GM19193 (cell line): ENCODE results near the gene PAGE5.

ENCODE experiments used
- POLR2A ChIP-seq: IDR thresholded peaks from 4 replicates; pipeline ENCODE4 v1.6.1; 2011; ENCODE audit not compliant: insufficient read depth, insufficient read length; ENCODE audit errors: extremely low read depth

PAGE5 gene, protein sequence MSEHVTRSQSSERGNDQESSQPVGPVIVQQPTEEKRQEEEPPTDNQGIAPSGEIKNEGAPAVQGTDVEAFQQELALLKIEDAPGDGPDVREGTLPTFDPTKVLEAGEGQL

DNA sequence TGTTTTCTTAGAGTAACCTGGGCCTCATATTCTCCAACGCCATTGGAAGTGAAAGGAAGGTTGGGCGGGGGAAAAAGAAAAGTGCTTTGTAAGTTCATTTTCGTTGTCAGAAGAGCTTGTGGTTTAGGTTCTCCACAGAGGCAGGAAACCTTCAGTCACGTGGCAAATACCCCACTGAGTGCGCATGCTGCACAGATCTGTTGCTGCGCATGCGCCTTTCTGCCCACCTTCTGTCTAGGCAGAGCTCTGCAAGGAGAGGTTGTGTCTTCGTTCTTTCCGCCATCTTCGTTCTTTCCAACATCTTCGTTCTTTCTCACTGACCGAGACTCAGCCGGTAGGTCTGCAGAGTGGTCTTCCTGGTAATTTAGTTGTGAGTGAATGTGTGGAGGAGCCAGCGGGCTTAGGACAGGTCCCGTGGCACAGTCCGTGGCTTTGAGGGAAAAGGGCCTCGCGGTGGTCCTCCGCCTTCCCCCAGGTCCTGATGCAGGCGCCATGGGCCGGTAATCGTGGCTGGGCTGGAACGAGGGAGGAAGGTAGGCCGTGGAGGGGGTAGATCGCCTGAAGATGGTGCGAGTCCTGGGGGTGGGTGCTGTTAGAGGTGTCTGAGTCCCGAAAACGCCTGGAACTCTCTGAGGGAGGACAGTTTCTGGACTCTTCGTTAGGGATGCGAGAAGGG, at the start of gene PAGE5:
Gene PAGE5, plus strand, starts transcription at position 228 of the 676 bp plus-strand sequence. CDS start 1,037 bp downstream, outside the sequence.
- no peak for TF ChIP-seq POLR2A

DNA sequence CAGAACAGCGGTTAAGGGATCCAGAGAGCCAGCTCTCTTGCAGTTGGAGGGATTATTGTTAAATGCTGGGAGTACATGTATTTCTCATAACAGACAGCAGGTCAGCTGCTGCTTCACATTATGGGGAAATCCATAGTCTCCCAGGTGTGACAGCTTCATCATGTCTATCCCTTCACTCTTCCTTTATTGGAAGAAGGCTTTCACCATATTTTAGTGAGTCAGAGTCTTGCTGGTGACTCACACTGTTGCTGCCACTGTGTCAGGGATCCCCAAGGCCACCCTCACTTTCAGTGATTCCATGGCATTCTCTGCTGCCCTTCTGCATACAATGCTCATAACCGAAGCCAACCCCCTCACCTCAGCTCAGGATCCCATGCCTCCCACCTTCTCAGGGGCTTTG, 32.9 kb upstream of the PAGE5 start:
- TF ChIP-seq POLR2A, result no peak

DNA sequence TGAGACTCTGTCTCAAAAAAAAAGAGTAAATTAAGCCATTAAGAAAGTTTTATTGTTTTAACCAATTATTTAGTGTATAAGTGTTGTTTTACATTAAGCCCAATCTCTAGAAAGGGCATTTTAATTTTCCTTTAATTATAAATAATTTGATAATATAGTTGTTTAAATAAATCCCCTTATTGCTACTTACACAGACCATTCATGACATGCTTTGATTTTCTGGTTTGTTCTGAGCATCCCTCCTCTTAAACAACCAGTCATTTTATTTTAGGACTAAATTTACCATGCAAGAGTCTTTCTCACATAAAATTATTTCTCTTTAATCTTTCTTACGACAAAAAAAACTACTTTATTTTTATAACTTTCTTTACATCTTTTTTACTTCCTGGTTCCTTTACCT, 23.5 kb upstream of the PAGE5 start:
- TF ChIP-seq POLR2A, result no peak

DNA sequence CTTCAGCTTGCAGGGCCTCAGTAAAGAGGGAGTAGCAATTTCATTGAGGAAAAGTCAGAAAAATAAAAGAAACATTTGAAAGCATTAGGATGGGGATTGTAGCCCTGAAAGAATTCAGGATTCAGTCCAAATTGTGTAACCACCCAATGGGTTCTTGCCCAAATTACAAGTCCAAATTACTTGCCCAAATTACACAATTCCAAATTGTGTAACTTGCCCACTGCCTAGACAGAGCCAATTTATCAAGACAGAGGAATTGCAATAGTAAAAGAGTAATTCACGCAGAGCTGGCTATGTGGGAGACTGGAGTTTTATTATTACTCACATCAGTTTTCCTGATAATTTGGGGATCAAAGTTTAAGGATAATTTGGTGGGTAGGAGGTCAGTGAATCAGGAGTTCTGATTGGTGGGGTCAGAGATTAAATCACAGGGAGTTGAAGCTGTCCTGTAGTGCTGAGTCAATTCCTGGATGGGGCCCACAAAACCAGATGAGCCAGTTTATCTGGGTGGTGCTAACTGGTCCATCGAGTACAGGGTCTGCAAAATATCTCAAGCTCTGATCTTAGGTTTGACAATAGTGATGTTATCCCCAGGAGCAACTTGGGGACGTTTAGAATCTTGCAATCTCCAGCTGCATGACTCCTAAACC, 18.1 kb upstream of the PAGE5 start:
- TF ChIP-seq POLR2A, result no peak

DNA sequence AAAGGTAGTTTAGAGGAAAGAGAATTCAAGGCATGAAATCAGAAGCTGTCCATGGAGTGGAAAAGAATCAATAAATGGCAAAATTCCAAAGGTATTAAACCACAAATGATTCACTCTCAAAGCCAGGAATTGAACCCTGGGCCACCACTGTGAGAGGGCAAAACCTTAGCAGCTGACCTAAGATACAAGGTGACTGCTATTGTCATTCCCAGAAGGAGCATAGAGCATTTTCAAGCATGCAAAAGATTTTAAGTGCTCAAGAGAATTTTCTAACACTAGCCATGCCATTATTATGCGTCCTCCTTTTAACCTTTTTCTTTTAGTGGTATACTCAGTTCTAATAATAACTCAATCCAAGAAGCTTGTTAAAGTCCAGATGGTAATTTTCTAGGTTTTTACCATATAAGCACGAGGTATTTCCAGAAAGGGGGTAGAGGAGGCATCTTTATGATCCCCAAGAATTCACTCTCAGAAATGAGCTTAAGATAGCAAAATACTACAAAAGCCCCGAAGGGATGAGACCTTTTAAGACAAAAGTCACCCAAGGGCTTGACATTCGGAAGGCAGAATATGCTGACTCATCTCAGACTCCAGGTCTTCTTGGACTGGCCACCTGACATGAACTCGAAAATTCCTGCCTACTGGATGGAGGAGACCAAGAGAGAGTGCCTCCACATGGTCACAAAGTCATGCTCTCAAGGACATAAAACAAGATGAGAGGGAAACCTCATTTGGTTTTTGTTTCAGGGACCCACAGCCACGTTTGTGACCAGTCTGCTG, 13.8 kb upstream of the PAGE5 start:
- TF ChIP-seq POLR2A, result no peak

DNA sequence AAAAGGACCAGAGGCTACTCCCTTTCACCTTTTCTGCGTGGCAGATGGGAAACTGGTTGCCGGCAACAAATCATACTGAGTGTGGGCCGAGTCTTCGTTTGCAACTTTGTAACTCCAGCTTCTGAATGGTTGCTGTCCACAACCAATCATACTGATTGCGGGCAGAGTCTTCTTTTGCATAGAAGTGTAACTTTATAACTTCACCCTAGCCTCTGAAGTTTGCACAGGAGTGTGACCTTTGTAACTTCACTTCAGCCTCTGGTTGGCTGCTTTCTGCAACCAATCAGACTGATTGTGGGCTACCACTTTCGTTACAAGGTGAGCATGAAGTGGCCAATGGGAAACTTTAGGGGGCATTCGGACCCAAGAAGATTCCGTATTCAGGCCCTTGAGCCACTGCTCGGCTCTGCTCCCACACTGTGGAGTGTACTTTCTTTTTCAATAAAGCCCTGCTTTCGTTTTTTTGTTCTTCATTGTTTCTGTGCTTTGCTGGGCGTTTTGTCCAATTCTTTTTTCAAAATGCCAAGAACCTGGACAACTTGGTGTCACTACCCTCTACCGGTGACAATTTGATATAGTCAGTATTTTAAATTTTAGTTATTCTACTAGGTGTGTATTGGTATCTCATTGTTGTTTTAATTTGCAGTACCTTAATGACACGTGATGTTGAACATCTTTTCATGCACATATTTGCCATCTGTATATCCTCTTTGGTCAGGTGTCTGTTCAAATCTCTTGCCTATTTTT, 9.0 kb upstream of the PAGE5 start:
- TF ChIP-seq POLR2A, result no peak

DNA sequence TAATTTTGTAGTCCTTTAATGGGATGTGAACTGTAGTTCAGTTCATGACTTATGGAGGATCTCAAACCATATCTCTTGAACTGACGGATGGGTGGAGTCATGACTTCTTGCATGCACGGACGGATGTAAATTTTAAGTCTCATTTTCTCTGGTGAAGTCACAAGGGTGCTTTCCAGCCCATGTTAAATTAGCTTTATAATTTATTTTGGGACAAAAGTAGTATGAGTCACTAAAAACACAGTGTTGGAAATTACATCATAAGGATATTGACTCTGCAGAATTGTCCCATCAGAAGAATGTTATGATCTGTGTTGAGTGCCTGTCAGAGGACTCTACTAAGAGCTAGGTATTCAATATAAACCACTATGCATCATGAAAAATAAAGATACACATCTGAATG, 6.8 kb upstream of the PAGE5 start:
- TF ChIP-seq POLR2A, result no peak

DNA sequence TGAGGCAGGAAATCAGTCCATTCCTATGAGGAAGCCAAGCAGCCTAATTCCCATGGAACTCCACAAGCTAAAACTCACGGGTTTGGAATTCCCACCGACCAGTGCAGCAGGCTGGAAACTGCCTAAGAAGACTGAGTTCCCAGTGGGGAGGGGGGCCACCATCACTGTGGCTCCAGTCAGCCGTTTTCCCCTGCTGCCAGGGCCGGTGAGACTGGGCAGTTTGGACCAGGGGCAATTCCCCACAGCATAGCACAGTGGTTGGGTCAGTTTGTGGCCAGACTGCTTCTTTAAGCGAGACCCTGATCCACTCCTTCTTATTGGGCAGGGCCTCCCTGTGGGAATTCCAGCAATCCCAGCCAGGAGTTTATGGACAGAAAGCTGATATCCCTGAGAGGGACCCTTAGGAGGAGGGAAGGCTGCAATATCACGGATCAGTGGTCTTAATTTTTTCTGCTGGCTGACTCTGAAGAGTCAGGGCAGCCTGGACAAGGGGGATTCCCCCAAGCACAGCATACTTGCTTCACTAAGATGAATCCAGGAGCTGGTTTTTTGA, 20.7 kb downstream of the PAGE5 start:
- TF ChIP-seq POLR2A, result no peak

DNA sequence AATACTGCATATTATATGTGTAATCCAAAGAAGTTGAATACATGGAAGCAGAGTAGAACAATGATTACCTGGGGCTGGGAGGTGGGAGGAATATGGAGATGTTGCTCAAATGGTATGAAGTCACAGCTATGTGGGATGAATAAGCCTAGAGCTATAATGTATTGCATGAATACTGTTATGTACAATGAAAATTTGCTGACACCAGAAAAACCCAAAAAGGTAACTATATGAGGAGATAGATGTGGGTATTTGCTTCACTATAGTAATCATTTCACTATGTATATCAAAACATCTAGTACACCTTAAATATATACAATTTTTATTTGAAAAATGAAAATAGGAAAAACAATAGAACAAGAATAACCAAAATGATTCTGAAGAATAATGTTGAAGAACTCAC, 33.4 kb downstream of the PAGE5 start:
- TF ChIP-seq POLR2A, result no peak

DNA sequence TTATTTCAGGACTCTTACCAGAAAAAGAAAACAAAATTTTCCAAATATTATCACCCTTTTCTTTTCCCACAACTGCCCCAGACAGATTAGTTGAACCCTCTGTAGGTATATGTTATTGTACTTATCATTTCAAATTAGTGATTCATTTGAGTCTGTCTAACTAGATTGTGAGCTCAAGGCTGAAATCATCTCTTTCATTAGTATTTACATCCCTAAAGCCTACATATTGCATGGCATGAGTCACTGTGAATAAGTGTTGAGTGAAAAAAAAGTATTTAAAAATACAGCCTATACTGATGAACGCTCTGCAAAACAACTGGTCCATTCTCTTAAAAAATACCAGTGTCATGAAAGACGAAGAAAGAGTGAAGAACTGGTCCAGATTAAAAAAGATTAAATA, 40.7 kb downstream of the PAGE5 start:
- TF ChIP-seq POLR2A, result no peak

DNA sequence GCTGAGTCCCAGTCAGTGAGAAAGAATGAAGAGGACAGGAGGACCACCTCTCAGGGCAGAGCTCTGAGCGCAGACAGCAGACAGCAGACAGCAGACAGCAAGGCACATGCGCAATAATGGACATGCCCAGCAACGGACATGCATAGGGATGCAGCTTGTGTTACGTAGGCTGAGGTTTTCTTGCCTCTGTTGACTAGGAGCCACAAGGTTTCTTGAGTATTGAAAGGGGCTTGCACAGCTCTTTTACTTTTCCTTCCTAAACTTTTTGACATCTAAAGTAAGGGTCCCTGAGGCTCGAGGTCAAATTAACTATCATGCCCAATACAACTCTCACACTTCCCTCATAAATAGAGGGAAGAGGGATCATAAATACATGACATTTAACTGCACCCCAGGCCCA, 44.7 kb downstream of the PAGE5 start, which contains the start of gene PAGE3:
Gene PAGE3, minus strand, starts transcription at position 101 of the 400 bp plus-strand sequence. CDS start 1,013 bp downstream, outside the sequence.
- no peak for TF ChIP-seq POLR2A
